Stomach (tissue), 9 donors: ENCODE measurements around the gene CCDC169. TPM values are rescaled to one million over a fixed set of nuclear protein-coding genes. Genes with fewer than 3 reads are reported as not detected.
"Not testable (repeated sequence)": the region's sequence is repeated elsewhere in the genome, so short reads cannot be mapped to it uniquely, and the experiment has no call there.

Source experiments
- DNase-seq, 2 donors: peaks; one replicate each; pipeline versions ENCODE4 v3.0.0 to v3.0.0-alpha.2; 2013 to 2019
- H3K27ac ChIP-seq, 5 donors: fragments of 200-600 bp in 4 of 5; sonication (generic) in 4 of 5; one replicate each; pipeline ENCODE4 v1.5.1; 2013 to 2019; ENCODE audit warnings: mild to moderate bottlenecking in 1 of 5, moderate library complexity in 1 of 5
- H3K27me3 ChIP-seq, 3 donors: fragments of 200-600 bp; sonication (generic); one replicate each; pipeline ENCODE4 v1.5.1; 2017 to 2019; ENCODE audit warnings: mixed run types in 1 of 3
- H3K36me3 ChIP-seq, 4 donors: fragments of 200-600 bp; sonication (generic); 1 replicate in 3 of 4; 2 replicates in 1 of 4; pipeline ENCODE4 v1.5.1; 2016 to 2019
- H3K4me1 ChIP-seq, 4 donors: fragments of 200-600 bp; sonication (generic); one replicate each; pipeline ENCODE4 v1.5.1; 2016 to 2019
- H3K4me3 ChIP-seq, 4 donors: fragments of 200-600 bp; sonication (generic) in 3 of 4; one replicate each; pipeline ENCODE4 v1.5.1; 2016 to 2019; ENCODE audit warnings: mild to moderate bottlenecking in 1 of 4
- H3K9me3 ChIP-seq, 4 donors: fragments of 200-600 bp; sonication (generic); one replicate each; pipeline ENCODE4 v1.5.1; 2016 to 2019
- EP300 ChIP-seq: sonication (generic); formaldehyde crosslinking; IDR thresholded peaks from one replicate; pipeline ENCODE4 v1.6.1; 2017; ENCODE audit warnings: antibody characterized with exemption
- POLR2A ChIP-seq, 4 donors: fragments of 450-650 bp; IDR thresholded peaks; one replicate each; pipeline ENCODE4 v1.6.1; 2016; ENCODE audit warnings: antibody characterized with exemption in 4 of 4, control low read depth in 2 of 4, mild to moderate bottlenecking in 1 of 4, moderate library complexity in 1 of 4
- POLR2AphosphoS5 ChIP-seq, 3 donors: sonication (generic); formaldehyde crosslinking; IDR thresholded peaks; one replicate each; pipeline ENCODE4 v1.6.1; 2016; ENCODE audit warnings: antibody characterized with exemption in 3 of 3
- WGBS, 5 donors: extraction: QIAGEN DNeasy Blood & Tissue Kit in 3 of 5; methylation state at CpG; one replicate each; pipeline versions ENCODE4 v1.1.5 to v1.1.7; 2013 to 2018; 5-methylcytosine and 5-hydroxymethylcytosine counted together
- intact Hi-C: fragments of 100-400 bp; cut with DNase I; formaldehyde crosslinking; loops from one replicate; pipeline ENCODE4 v1.15.1; 2023; ENCODE audit warnings: low total_unique reads
- polyA plus RNA-seq, 3 donors: library from polyadenylated mRNA; stranded (reverse); fragments of 200-250 nt; gene quantifications; one replicate each; pipeline ENCODE4 v1.2.3, GENCODE V29; 2013
- total RNA-seq, 5 donors: library from RNA; depleted of rRNA; stranded (reverse); fragments of >200 nt; gene quantifications; one replicate each; pipeline versions ENCODE4 v1.1.0 to v1.2.3, GENCODE V29; 2014 to 2016
- TF ChIP-seq, protein P1 (sequence below), 7 experiments: fragments of 450-650 bp in 4 of 7; fragments of 200-600 bp in 3 of 7; sonication (generic) in 3 of 7; IDR thresholded peaks; one replicate each; pipeline ENCODE4 v1.5.1; 2016 to 2019; ENCODE audit warnings: antibody characterized with exemption in 7 of 7, control low read depth in 2 of 7, mild to moderate bottlenecking in 1 of 7
- donor health status: healthy with polysubstance abuse.
- donor health status: Bipolar disorder and iron deficiency.
- donor health status: healthy.

Gene CCDC169
- total and polyA plus RNA-seq, 8 donors: 0.43 to 3.3 (median 1.8) TPM; not detected in 3

DNA sequence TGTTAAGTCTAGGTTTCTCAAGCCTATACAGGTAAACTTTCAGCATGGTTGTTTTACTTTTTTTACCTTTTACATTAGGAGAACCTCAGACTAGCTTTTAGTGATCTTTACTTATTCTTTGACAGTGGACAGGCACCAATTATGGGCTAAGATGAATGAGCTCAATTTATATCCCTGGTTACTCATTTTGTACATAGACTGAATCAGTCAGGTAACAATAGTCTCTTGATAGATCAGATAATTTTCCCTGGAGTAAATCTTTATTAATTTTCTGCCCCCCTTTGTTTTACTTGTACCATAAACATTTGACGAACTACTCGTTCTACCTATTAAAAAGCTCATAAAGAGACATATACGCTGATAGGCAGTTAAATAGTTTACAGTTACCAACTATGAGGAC lies 25.8 kb upstream of the CCDC169 start:
- 91 to 97% (median 95%) methylated on average over 3 of the region's 3 CpGs for WGBS, 5 donors
- peaks cover 29 to 66% (median 64%) of the 10 kb centered on the region in 4 donors for H3K36me3 ChIP-seq
- H3K27me3 ChIP-seq: no peaks in the 10 kb centered on the region
- H3K9me3 ChIP-seq: no peaks in the 10 kb centered on the region
- TF ChIP-seq, protein P1, sequence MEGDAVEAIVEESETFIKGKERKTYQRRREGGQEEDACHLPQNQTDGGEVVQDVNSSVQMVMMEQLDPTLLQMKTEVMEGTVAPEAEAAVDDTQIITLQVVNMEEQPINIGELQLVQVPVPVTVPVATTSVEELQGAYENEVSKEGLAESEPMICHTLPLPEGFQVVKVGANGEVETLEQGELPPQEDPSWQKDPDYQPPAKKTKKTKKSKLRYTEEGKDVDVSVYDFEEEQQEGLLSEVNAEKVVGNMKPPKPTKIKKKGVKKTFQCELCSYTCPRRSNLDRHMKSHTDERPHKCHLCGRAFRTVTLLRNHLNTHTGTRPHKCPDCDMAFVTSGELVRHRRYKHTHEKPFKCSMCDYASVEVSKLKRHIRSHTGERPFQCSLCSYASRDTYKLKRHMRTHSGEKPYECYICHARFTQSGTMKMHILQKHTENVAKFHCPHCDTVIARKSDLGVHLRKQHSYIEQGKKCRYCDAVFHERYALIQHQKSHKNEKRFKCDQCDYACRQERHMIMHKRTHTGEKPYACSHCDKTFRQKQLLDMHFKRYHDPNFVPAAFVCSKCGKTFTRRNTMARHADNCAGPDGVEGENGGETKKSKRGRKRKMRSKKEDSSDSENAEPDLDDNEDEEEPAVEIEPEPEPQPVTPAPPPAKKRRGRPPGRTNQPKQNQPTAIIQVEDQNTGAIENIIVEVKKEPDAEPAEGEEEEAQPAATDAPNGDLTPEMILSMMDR (IDR thresholded peaks at IDR 0.05): no peak
- no peak for TF ChIP-seq POLR2AphosphoS5 (IDR thresholded peaks at IDR 0.05)
- no peak for DNase-seq
- H3K27ac ChIP-seq: no peak overlapping the region
- H3K4me3 ChIP-seq: no peak overlapping the region
- intact Hi-C loops: no loop called here
- H3K4me1 ChIP-seq: no peaks in the 10 kb centered on the region

GRCh38 chr13:36319793-36320192 lies 22.2 kb upstream of the CCDC169 start:
- H3K4me3 ChIP-seq, intact Hi-C loops, H3K27me3 ChIP-seq, H3K9me3 ChIP-seq, H3K27ac ChIP-seq, H3K4me1 ChIP-seq, DNase-seq: not testable (repeated sequence)
- H3K36me3 ChIP-seq: peaks cover 10 to 44% (median 39%) of the 10 kb centered on the region in 4 donors
- 61 to 84% (median 66%) methylated on average over 6 of the region's 6 CpGs for WGBS, 5 donors

DNA sequence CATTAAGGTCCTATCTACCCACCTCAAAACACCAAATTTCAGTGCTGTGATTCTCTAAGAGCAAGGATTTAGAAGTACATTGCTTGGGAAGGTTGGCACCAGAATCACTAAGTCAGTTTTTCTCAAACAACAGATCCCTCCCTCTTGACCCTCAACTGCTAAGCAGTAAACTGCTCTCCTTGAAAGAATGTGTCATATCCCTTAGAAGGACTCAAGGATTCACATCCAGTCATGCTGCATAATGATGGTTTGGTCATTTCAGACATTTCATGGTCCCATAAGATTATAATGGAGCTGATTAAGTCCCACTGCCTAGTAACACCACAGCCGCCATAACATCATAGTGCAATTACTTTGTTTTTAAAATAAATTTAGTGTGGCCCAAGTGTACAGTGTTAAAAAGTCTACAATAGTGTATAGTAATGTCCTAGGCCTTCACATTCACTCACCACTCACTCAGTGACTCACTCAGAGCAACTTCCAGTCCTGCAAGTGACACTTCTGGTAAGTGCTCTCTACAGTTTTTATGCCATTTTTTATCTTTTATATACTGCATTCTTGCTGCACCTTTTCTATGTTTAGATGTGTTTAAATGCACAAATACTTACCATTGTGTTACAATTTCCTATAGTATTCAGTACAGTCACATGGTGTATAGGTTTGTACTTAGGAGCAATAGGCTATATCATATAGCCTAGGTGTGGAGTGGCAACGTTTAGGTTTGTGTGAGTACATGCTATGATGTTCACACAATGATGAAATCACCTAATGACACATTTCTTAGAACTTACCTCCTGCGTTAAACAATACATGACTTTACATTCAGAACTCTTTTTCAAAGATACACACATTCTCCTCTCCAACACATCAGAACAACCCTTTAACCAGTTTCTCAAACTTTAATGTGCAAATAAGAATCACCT lies 15.7 kb upstream of the CCDC169 start:
- 67 to 84% (median 74%) methylated on average over 3 of the region's 3 CpGs for WGBS, 5 donors
- intact Hi-C loops: no loop called here
- peaks cover 7 to 70% (median 61%) of the 10 kb centered on the region in 4 donors for H3K36me3 ChIP-seq

GRCh38 chr13:36310417-36311108 lies 12.9 kb upstream of the CCDC169 start:
- intact Hi-C loops: no loop called here
- H3K27ac ChIP-seq: no peak overlapping the region
- no peaks in the 10 kb centered on the region for H3K27me3 ChIP-seq
- no peak for DNase-seq
- 85 to 93% (median 88%) methylated on average over 7 of the region's 7 CpGs for WGBS, 5 donors
- no peak overlapping the region for H3K4me3 ChIP-seq
- TF ChIP-seq EP300 (no peak), POLR2A (IDR thresholded peaks at IDR 0.05) (no peak), POLR2AphosphoS5 (IDR thresholded peaks at IDR 0.05) (no peak)
- TF ChIP-seq, protein P1 (IDR thresholded peaks at IDR 0.05): no peak
- H3K4me1 ChIP-seq: peaks cover 0 to 8% (median 0%) of the 10 kb centered on the region in 4 donors
- H3K36me3 ChIP-seq: peaks cover 7 to 76% (median 61%) of the 10 kb centered on the region in 4 donors
- H3K9me3 ChIP-seq: no peaks in the 10 kb centered on the region

More for the DNA sequence above, 15.7 kb upstream of the CCDC169 start:
- Histone ChIP-seq H3K4me3 (no peak overlapping the region), H3K4me1 (no peaks in the 10 kb centered on the region), H3K27ac (no peak overlapping the region), H3K9me3 (no peaks in the 10 kb centered on the region), H3K27me3 (no peaks in the 10 kb centered on the region)
- no peak for TF ChIP-seq POLR2A (IDR thresholded peaks at IDR 0.05)
- no peak for TF ChIP-seq POLR2AphosphoS5 (IDR thresholded peaks at IDR 0.05)
- TF ChIP-seq, protein P1 (IDR thresholded peaks at IDR 0.05): no peak
- TF ChIP-seq EP300: no peak
- DNase-seq: no peak
